Body of pancreas (tissue), 4 donors: ENCODE measurements around the gene VEZF1.

Experiments used
- CTCF ChIP-seq, 7 experiments: fragments of 450-650 bp in 4 of 7; fragments of 200-600 bp in 3 of 7; sonication (generic) in 3 of 7; IDR thresholded peaks; one replicate each; pipeline ENCODE4 v1.5.1; 2016 to 2019; ENCODE audit warnings: antibody characterized with exemption in 7 of 7
- POLR2A ChIP-seq, 3 donors: fragments of 450-650 bp; IDR thresholded peaks; one replicate each; pipeline ENCODE4 v1.6.1; 2016; ENCODE audit warnings: antibody characterized with exemption in 3 of 3, mild to moderate bottlenecking in 2 of 3

GRCh38 chr17:57935833-57936807 lies 51.9 kb downstream of the VEZF1 start:
- TF ChIP-seq CTCF (IDR thresholded peaks at IDR 0.05) (no peak), POLR2A (IDR thresholded peaks at IDR 0.05) (no peak)
